Uterus (tissue), 2 donors: ENCODE results near the gene SART3.

Experiments
- POLR2A ChIP-seq, 2 donors: fragments of 450-650 bp; IDR thresholded peaks; one replicate each; pipeline ENCODE4 v1.6.1; 2016; ENCODE audit warnings: antibody characterized with exemption in 2 of 2, mild to moderate bottlenecking in 1 of 2, moderate library complexity in 1 of 2
- TF ChIP-seq, protein P1 (sequence below), 4 experiments: fragments of 200-600 bp in 2 of 4; fragments of 450-650 bp in 2 of 4; sonication (generic) in 2 of 4; IDR thresholded peaks; one replicate each; pipeline ENCODE4 v1.5.1; 2016 to 2019; ENCODE audit warnings: antibody characterized with exemption in 4 of 4, mild to moderate bottlenecking in 2 of 4, moderate library complexity in 1 of 4

DNA sequence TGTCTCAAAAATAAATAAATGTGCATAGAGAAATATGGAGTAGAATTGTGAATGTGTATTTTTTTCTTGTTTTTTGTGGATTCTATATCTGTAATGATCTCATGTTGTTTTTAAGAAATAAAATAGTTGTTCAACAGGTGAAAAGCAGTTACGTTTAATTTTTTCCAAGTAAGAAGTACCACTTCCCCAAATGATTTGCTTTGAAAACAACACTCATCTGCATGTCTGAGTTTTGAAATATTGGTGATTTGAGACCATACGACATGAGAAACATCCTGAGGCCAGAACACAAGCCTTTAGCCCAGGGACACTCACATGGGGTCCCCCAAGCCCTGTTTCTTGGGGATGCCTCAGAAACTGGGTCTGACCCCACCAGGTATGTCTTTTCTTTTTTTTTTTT is 50.1 kb downstream of the SART3 start:
- TF ChIP-seq, protein P1, sequence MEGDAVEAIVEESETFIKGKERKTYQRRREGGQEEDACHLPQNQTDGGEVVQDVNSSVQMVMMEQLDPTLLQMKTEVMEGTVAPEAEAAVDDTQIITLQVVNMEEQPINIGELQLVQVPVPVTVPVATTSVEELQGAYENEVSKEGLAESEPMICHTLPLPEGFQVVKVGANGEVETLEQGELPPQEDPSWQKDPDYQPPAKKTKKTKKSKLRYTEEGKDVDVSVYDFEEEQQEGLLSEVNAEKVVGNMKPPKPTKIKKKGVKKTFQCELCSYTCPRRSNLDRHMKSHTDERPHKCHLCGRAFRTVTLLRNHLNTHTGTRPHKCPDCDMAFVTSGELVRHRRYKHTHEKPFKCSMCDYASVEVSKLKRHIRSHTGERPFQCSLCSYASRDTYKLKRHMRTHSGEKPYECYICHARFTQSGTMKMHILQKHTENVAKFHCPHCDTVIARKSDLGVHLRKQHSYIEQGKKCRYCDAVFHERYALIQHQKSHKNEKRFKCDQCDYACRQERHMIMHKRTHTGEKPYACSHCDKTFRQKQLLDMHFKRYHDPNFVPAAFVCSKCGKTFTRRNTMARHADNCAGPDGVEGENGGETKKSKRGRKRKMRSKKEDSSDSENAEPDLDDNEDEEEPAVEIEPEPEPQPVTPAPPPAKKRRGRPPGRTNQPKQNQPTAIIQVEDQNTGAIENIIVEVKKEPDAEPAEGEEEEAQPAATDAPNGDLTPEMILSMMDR (IDR thresholded peaks at IDR 0.05), result no peak
- TF ChIP-seq POLR2A (IDR thresholded peaks at IDR 0.05), result no peak
